IPS DF 4.7 (cell line): ENCODE measurements around the gene CCDC201.
"Not testable (repeated sequence)": the region's sequence is repeated elsewhere in the genome, so short reads cannot be mapped to it uniquely, and the experiment has no call there.

Source experiments
- DNase-seq: peaks from one replicate; pipeline ENCODE4 v3.0.0-alpha.2; 2013; ENCODE audit warnings: low spot score; ENCODE audit errors: extremely low read depth

Gene CCDC201

GRCh38 chr7:45874408-45875131, 1.7 kb upstream of the CCDC201 start:
- no peak for DNase-seq

- no peak for DNase-seq
Measured at GRCh38 chr7:45873355-45873754, 473 bp upstream of the CCDC201 start.

- no peak for DNase-seq
Measured at GRCh38 chr7:45872116-45873034, 507 bp downstream of the CCDC201 start.

- DNase-seq, result no peak
Measured at GRCh38 chr7:45869426-45869825, 3.5 kb downstream of the CCDC201 start.

GRCh38 chr7:45867471-45867870, 5.4 kb downstream of the CCDC201 start:
- no peak for DNase-seq

GRCh38 chr7:45865594-45866410, 7.1 kb downstream of the CCDC201 start:
- no peak for DNase-seq

- DNase-seq, result no peak
Measured at GRCh38 chr7:45863715-45864114, 9.2 kb downstream of the CCDC201 start.

GRCh38 chr7:45856888-45857287, 16.0 kb downstream of the CCDC201 start:
- not testable (repeated sequence) for DNase-seq

- DNase-seq, result not testable (repeated sequence)
Measured at GRCh38 chr7:45855680-45856079, 17.2 kb downstream of the CCDC201 start.

- DNase-seq, result not testable (repeated sequence)
Measured at GRCh38 chr7:45853491-45853890, 19.4 kb downstream of the CCDC201 start.

GRCh38 chr7:45852984-45853383, 19.9 kb downstream of the CCDC201 start:
- DNase-seq, result not testable (repeated sequence)

GRCh38 chr7:45848734-45849133, 24.1 kb downstream of the CCDC201 start:
- not testable (repeated sequence) for DNase-seq

GRCh38 chr7:45846536-45846935, 26.3 kb downstream of the CCDC201 start:
- DNase-seq, result not testable (repeated sequence)

GRCh38 chr7:45841926-45842717, 30.8 kb downstream of the CCDC201 start:
- not testable (repeated sequence) for DNase-seq

GRCh38 chr7:45838852-45839251, 34.0 kb downstream of the CCDC201 start:
- not testable (repeated sequence) for DNase-seq

GRCh38 chr7:45832433-45833177, 40.3 kb downstream of the CCDC201 start:
- not testable (repeated sequence) for DNase-seq

GRCh38 chr7:45829846-45830245, 43.0 kb downstream of the CCDC201 start:
- not testable (repeated sequence) for DNase-seq

- DNase-seq, result not testable (repeated sequence)
Measured at GRCh38 chr7:45827731-45828130, 45.2 kb downstream of the CCDC201 start.

GRCh38 chr7:45826550-45826949, 46.3 kb downstream of the CCDC201 start:
- not testable (repeated sequence) for DNase-seq

GRCh38 chr7:45818763-45819162, 54.1 kb downstream of the CCDC201 start:
- not testable (repeated sequence) for DNase-seq
